ENCODE data around the gene HMCN2. TPM values are rescaled to one million over a fixed set of nuclear protein-coding genes. Genes with fewer than 3 reads are reported as not detected.

Gene HMCN2
- polyA plus RNA-seq, 1 experiment: under 0.01 TPM

GRCh38 chr9:130406278-130406895 is 140.8 kb downstream of the HMCN2 start:
- Histone ChIP-seq H3K4me3 (ENCODE audit: low read depth, low read length) (no peak overlapping the region), H3K27me3 (ENCODE audit: control insufficient read depth, insufficient read depth, low read length) (peaks cover 14% of the 10 kb centered on the region), H3K27ac (ENCODE audit: low read depth, low read length) (no peak overlapping the region), H3K9me3 (ENCODE audit: control insufficient read depth, insufficient read depth, low read length) (peaks cover 7% of the 10 kb centered on the region)
- ChIA-PET POLR2A (no interaction called here), CTCF (no interaction called here)
- no peak for DNase-seq (ENCODE audit: low read depth, low spot score)
- TF ChIP-seq, protein P1, sequence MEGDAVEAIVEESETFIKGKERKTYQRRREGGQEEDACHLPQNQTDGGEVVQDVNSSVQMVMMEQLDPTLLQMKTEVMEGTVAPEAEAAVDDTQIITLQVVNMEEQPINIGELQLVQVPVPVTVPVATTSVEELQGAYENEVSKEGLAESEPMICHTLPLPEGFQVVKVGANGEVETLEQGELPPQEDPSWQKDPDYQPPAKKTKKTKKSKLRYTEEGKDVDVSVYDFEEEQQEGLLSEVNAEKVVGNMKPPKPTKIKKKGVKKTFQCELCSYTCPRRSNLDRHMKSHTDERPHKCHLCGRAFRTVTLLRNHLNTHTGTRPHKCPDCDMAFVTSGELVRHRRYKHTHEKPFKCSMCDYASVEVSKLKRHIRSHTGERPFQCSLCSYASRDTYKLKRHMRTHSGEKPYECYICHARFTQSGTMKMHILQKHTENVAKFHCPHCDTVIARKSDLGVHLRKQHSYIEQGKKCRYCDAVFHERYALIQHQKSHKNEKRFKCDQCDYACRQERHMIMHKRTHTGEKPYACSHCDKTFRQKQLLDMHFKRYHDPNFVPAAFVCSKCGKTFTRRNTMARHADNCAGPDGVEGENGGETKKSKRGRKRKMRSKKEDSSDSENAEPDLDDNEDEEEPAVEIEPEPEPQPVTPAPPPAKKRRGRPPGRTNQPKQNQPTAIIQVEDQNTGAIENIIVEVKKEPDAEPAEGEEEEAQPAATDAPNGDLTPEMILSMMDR (IDR thresholded peaks at IDR 0.05; ENCODE audit: low read depth, low read length): no peak

DNA sequence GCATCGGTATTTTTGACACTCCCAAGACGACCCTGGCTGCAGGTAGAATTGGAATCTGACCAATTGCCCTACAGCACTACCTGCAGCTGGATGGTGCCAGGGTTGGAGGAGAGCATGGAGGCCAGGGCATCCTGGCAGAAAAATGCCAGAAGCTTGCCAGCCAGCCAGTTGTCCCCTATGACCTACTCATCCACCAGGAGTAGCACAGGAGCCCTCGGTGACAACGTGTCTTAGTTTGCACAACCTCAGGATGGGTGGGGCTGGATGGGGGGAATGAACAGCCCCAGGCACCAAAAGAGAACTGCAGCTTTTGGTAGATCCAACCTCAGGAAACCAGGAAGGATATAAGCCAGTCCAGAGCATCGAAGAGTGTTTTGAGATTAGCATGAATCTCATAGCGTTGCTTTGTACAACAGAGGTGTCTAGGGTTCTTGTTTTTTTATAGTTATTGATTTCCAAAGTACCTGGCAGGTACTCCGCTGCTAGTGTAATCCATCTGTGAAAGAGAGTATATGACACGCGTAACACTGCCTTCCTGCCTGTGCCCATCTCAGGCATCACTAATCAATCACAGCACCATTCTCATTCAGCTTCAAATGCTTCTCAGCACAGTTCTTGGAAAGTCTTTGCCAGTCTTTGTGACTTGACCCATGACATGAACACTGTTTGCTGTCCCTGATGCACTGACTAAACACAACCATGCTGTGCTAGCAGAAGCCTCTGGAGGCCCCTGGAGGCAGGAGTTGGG is 142.5 kb downstream of the HMCN2 start:
- peaks cover 9% of the 10 kb centered on the region for H3K27me3 ChIP-seq (ENCODE audit: control insufficient read depth, insufficient read depth, low read length)
- no peak overlapping the region for H3K4me3 ChIP-seq (ENCODE audit: low read depth, low read length)
- H3K27ac ChIP-seq (ENCODE audit: low read depth, low read length): no peak overlapping the region
- DNase-seq (ENCODE audit: low read depth, low spot score): no peak
- ChIA-PET POLR2A (no interaction called here), CTCF (no interaction called here)
- peaks cover 7% of the 10 kb centered on the region for H3K9me3 ChIP-seq (ENCODE audit: control insufficient read depth, insufficient read depth, low read length)
- TF ChIP-seq, protein P1 (IDR thresholded peaks at IDR 0.05; ENCODE audit: low read depth, low read length): no peak

GRCh38 chr9:130408669-130409068 is 143.1 kb downstream of the HMCN2 start:
- ChIA-PET POLR2A (no interaction called here), CTCF (no interaction called here)
- Histone ChIP-seq H3K4me3 (ENCODE audit: low read depth, low read length) (no peak overlapping the region), H3K27ac (ENCODE audit: low read depth, low read length) (no peak overlapping the region), H3K9me3 (ENCODE audit: control insufficient read depth, insufficient read depth, low read length) (peaks cover 7% of the 10 kb centered on the region), H3K27me3 (ENCODE audit: control insufficient read depth, insufficient read depth, low read length) (peaks cover 10% of the 10 kb centered on the region)
- TF ChIP-seq, protein P1 (IDR thresholded peaks at IDR 0.05; ENCODE audit: low read depth, low read length): no peak
- DNase-seq (ENCODE audit: low read depth, low spot score): no peak

DNA sequence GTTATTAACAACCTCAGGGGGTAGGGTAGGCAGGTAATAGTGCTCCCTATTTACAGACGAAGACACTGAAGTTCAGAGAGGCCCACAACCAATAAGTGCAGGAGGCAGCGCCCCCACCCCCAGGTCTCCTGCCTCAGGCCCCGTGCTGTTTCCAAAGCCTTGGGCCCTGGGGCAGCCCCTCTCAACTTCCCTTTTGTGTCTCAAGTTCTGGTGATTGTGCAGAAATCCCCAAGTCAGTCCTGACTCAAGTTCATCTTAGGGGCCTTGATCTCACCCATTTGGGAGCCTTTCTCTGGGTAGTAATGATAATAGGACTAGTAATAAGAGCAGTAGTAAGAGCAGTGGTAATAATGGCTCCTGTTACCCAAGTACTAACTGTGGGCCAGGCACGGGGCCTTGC is 143.7 kb downstream of the HMCN2 start:
- POLR2A ChIA-PET: no interaction called here
- DNase-seq (ENCODE audit: low read depth, low spot score): no peak
- Histone ChIP-seq H3K27me3 (ENCODE audit: control insufficient read depth, insufficient read depth, low read length) (peaks cover 11% of the 10 kb centered on the region), H3K9me3 (ENCODE audit: control insufficient read depth, insufficient read depth, low read length) (peaks cover 9% of the 10 kb centered on the region), H3K27ac (ENCODE audit: low read depth, low read length) (no peak overlapping the region), H3K4me3 (ENCODE audit: low read depth, low read length) (no peak overlapping the region)
- TF ChIP-seq, protein P1 (IDR thresholded peaks at IDR 0.05; ENCODE audit: low read depth, low read length): no peak
- CTCF ChIA-PET: no interaction called here

DNA sequence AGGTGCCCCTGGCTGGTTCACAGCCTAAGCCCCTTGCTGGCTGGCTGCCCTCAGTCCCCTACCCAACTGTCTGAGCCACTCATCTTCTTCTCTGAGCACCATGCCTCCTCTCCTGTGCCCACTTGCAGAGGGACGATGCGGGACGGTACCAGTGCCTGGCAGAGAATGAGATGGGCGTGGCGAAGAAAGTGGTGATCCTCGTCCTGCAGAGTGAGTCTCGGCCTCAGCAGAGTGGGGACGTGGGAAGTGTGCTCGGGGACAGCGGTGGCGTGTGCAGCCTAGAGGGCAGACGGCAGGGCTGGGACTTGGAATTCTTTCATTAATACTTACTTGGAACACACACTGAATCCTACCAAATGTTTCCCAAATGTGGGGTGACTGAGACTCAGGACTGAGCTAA is 144.9 kb downstream of the HMCN2 start:
- CTCF ChIA-PET: interaction anchor here (0.7 kb wide), 1 partner anchor 57 kb away, joined by 8 read pairs; no protein-coding TSS in a partner anchor
- TF ChIP-seq, protein P1 (IDR thresholded peaks at IDR 0.05; ENCODE audit: low read depth, low read length): no peak
- no peak for DNase-seq (ENCODE audit: low read depth, low spot score)
- no peak overlapping the region for H3K4me3 ChIP-seq (ENCODE audit: low read depth, low read length)
- H3K27me3 ChIP-seq (ENCODE audit: control insufficient read depth, insufficient read depth, low read length): peaks cover 15% of the 10 kb centered on the region
- H3K9me3 ChIP-seq (ENCODE audit: control insufficient read depth, insufficient read depth, low read length): peaks cover 9% of the 10 kb centered on the region
- H3K27ac ChIP-seq (ENCODE audit: low read depth, low read length): no peak overlapping the region
- POLR2A ChIA-PET: no interaction called here

Measured in AG04450 (cell line).